Upper lobe of right lung (tissue), 1 donor: ENCODE measurements around the gene PSMD11. TPM values are rescaled to one million over a fixed set of nuclear protein-coding genes. Genes with fewer than 3 reads are reported as not detected.

Experiments
- ATAC-seq: fragments of 200-7000 bp; cut with Tn5 transposase; one replicate; pipeline ENCODE4 v1.9.1; 2020; ENCODE audit warnings: mild to moderate bottlenecking, moderate library complexity
- DNase-seq: peaks from one replicate; pipeline ENCODE4 v3.0.0-alpha.2; 2020
- H3K27ac ChIP-seq: fragments of 200-600 bp; one replicate; pipeline ENCODE4 v1.8.0; 2022
- H3K27me3 ChIP-seq: fragments of 200-600 bp; one replicate; pipeline ENCODE4 v1.8.0; 2022; ENCODE audit warnings: mild to moderate bottlenecking
- H3K36me3 ChIP-seq: fragments of 200-600 bp; one replicate; pipeline ENCODE4 v1.8.0; 2022
- H3K4me1 ChIP-seq: fragments of 200-600 bp; one replicate; pipeline ENCODE4 v1.8.0; 2022
- H3K4me3 ChIP-seq: fragments of 200-600 bp; one replicate; pipeline ENCODE4 v1.8.0; 2022; ENCODE audit warnings: mild to moderate bottlenecking
- H3K9me3 ChIP-seq: fragments of 200-600 bp; one replicate; pipeline ENCODE4 v1.8.0; 2022
- intact Hi-C: fragments of 100-400 bp; cut with DNase I; formaldehyde crosslinking; loops from one replicate; pipeline ENCODE4 v1.11.0; 2022
- total RNA-seq: library from RNA; stranded (reverse); fragmentation: NEBNext Ultra II Directional; extraction: Animal tissue kit (Norgen Biotek cat#: 25700); gene quantifications from one replicate; pipeline ENCODE4 v1.2.1, GENCODE V29; 2021
- TF ChIP-seq, protein P1 (sequence below): fragments of 200-600 bp; IDR thresholded peaks from one replicate; pipeline ENCODE4 v1.8.0; 2022; ENCODE audit warnings: antibody characterized with exemption
- donor health status: DM: no; HTN: yes; CAD: no; lungs with severe emphysema.

Gene PSMD11
- total RNA-seq, 1 donor from 2014 or later, result 62.8 TPM

DNA sequence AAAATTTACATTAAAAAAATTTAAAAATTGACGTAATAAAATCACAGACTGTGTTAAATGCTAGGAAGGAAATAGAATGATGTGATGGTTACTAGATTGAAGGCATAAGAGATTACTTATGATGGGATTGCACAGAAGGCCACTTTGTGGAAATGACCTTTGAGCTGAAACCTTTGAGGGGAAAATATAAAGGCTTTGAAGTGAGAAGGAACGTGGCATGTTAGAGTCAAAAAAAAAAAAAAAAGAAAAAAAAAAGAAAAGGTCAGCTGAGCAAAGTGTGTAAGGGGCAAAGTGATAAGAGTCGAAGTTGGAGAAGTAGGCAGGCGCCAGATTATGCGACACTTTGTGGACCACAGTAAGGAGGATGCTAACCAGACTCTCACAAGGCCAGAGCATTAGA, 3.6 kb upstream of the PSMD11 start:
- TF ChIP-seq, protein P1, sequence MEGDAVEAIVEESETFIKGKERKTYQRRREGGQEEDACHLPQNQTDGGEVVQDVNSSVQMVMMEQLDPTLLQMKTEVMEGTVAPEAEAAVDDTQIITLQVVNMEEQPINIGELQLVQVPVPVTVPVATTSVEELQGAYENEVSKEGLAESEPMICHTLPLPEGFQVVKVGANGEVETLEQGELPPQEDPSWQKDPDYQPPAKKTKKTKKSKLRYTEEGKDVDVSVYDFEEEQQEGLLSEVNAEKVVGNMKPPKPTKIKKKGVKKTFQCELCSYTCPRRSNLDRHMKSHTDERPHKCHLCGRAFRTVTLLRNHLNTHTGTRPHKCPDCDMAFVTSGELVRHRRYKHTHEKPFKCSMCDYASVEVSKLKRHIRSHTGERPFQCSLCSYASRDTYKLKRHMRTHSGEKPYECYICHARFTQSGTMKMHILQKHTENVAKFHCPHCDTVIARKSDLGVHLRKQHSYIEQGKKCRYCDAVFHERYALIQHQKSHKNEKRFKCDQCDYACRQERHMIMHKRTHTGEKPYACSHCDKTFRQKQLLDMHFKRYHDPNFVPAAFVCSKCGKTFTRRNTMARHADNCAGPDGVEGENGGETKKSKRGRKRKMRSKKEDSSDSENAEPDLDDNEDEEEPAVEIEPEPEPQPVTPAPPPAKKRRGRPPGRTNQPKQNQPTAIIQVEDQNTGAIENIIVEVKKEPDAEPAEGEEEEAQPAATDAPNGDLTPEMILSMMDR, result no peak
- DNase-seq (no peak), ATAC-seq (no peak)
- H3K4me3 ChIP-seq, result no peak overlapping the region
- no peaks in the 10 kb centered on the region for H3K9me3 ChIP-seq
- no peak overlapping the region for H3K27ac ChIP-seq
- H3K36me3 ChIP-seq, result no peaks in the 10 kb centered on the region
- intact Hi-C loops, result no loop called here
- no peaks in the 10 kb centered on the region for H3K27me3 ChIP-seq
- peaks cover 5% of the 10 kb centered on the region for H3K4me1 ChIP-seq

DNA sequence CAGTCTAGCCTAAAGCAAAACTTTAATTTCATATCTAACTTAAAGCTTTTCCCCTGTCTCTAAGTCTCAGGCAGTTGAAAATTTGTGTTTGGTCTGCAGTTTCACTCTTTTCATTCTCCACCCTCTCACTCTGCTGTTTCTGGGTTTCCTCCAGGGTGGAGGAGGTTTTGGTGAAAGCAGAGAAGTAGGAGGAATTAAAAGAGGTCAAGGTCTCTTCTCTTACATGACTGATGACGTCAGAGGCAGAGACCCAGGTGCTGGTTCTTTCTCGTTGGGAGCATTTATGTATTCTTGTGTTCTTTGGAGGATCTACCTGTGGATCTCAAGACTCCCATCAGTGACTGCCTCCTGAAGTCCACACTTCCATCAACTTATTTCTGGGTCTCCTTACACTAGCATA, 2.4 kb upstream of the PSMD11 start:
- TF ChIP-seq, protein P1, result no peak
- H3K9me3 ChIP-seq, result no peaks in the 10 kb centered on the region
- no peak for ATAC-seq
- H3K36me3 ChIP-seq, result peaks cover under 1% of the 10 kb centered on the region
- no peaks in the 10 kb centered on the region for H3K27me3 ChIP-seq
- intact Hi-C loops, result no loop called here
- no peak for DNase-seq
- H3K27ac ChIP-seq, result no peak overlapping the region
- no peak overlapping the region for H3K4me3 ChIP-seq
- H3K4me1 ChIP-seq, result peaks cover 17% of the 10 kb centered on the region

- H3K4me1 ChIP-seq, result peaks cover 17% of the 10 kb centered on the region
- DNase-seq (no peak), ATAC-seq (no peak)
- H3K27ac ChIP-seq, result no peak overlapping the region
- no peaks in the 10 kb centered on the region for H3K27me3 ChIP-seq
- TF ChIP-seq, protein P1, result no peak
- intact Hi-C loops, result no loop called here
- H3K9me3 ChIP-seq, result no peaks in the 10 kb centered on the region
- peaks cover 21% of the 10 kb centered on the region for H3K36me3 ChIP-seq
- peak overlapping the region; percentile 100 for H3K4me3 ChIP-seq
These were observed 446 bp upstream of the PSMD11 start for GRCh38 chr17:32443827-32444300.

DNA sequence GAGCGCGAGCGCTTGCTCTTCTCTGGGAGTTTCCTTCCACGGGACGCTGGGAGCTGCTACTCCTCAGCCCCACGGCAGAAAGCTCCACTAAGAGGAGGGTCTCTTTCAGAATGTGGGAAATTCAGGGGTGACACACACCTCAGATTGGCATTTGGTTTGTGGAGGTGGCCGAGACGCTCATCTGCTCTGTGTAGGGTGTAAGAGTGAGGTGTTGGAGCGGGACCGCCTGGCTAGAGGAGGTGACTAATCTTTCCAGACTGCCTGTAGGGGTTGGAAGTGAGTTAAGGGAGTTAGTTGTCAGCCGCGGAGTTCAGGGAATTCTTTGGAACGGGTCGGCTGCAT, 735 bp downstream of the PSMD11 start:
- peak overlapping the region; percentile 100 for H3K4me3 ChIP-seq
- H3K9me3 ChIP-seq, result no peaks in the 10 kb centered on the region
- TF ChIP-seq, protein P1, result no peak
- H3K27me3 ChIP-seq, result no peaks in the 10 kb centered on the region
- peak overlapping the region; percentile 86 for H3K27ac ChIP-seq
- intact Hi-C loops, result no loop called here
- H3K4me1 ChIP-seq, result peaks cover 17% of the 10 kb centered on the region
- H3K36me3 ChIP-seq, result peaks cover 33% of the 10 kb centered on the region
- DNase-seq, result no peak
- ATAC-seq, result peak; percentile 43

DNA sequence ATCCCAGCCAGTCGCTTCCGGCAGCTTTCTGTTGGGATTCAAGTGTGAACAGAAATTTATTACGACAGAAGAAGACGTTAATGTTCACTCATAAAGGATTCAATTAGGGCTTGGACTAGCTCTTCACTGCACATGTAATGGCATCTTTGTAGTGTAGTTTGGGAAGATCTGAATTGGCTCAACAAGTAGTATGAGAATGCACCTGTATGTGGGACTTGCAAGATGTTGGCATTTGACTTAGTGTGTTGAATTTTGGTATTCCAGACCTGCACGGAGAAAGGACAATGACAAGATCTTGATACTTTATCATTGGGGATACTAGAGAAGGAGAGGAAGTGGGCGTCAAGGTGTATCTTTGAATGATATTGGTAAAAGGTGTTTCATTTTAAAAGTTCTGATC, 1.2 kb downstream of the PSMD11 start:
- H3K36me3 ChIP-seq, result peaks cover 37% of the 10 kb centered on the region
- H3K27me3 ChIP-seq, result no peaks in the 10 kb centered on the region
- ATAC-seq (no peak), DNase-seq (no peak)
- intact Hi-C loops, result no loop called here
- TF ChIP-seq, protein P1, result no peak
- peak overlapping the region; percentile 86 for H3K27ac ChIP-seq
- no peaks in the 10 kb centered on the region for H3K9me3 ChIP-seq
- H3K4me1 ChIP-seq, result peaks cover 17% of the 10 kb centered on the region
- H3K4me3 ChIP-seq, result peak overlapping the region; percentile 100

DNA sequence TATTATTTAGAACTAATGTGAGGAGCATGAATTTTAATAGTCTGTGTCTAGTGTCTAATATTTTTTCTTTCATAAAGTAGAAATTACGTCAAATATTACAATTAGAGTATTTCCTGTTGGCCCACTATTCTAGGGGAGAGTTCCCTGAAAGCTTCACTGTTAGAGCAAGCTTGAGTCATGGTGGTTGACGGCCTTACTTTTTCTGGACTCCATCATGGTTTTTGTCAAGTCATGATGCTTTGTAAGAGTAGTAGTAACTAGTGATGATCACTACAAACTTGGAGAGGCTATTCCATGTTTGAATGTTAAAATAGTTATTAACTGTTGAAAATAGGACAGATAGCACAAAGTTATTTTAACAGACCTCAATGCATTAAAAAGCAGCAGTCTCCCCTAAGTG, 1.7 kb downstream of the PSMD11 start:
- no peak overlapping the region for H3K27ac ChIP-seq
- peak overlapping the region; percentile 100 for H3K4me3 ChIP-seq
- H3K27me3 ChIP-seq, result no peaks in the 10 kb centered on the region
- peaks cover 42% of the 10 kb centered on the region for H3K36me3 ChIP-seq
- intact Hi-C loops, result no loop called here
- DNase-seq (no peak), ATAC-seq (no peak)
- no peaks in the 10 kb centered on the region for H3K9me3 ChIP-seq
- H3K4me1 ChIP-seq, result peaks cover 17% of the 10 kb centered on the region
- TF ChIP-seq, protein P1, result no peak
